Prostate gland (tissue), 2 donors: ENCODE measurements around the gene GRPEL1. TPM values are rescaled to one million over a fixed set of nuclear protein-coding genes. Genes with fewer than 3 reads are reported as not detected.

Experiments used
- DNase-seq: peaks from one replicate; pipeline ENCODE4 v3.0.0-alpha.2; 2019; ENCODE audit warnings: low spot score
- H3K27ac ChIP-seq, 2 donors: fragments of 200-600 bp; sonication (generic); 2 replicates each; pipeline ENCODE4 v1.5.1; 2017 to 2019
- H3K27me3 ChIP-seq: fragments of 200-600 bp; sonication (generic); replicated peaks from 2 replicates; pipeline ENCODE4 v1.5.1; 2019; ENCODE audit not compliant: insufficient read depth
- H3K36me3 ChIP-seq, 2 donors: fragments of 200-600 bp; sonication (generic); 1 replicate in 1 of 2; 2 replicates in 1 of 2; pipeline versions ENCODE4 v1.5.1 to v1.8.1; 2017 to 2019
- H3K4me1 ChIP-seq: fragments of 200-600 bp; sonication (generic); replicated peaks from 2 replicates; pipeline ENCODE4 v1.5.1; 2019
- H3K4me3 ChIP-seq, 2 donors: fragments of 200-600 bp; sonication (generic); 2 replicates each; pipeline ENCODE4 v1.5.1; 2017 to 2019
- H3K9me3 ChIP-seq: fragments of 200-600 bp; sonication (generic); 2 replicates; pipeline ENCODE4 v1.5.1; 2017
- CTCF ChIP-seq, 4 experiments: fragments of 200-600 bp in 2 of 4; fragments of 450-650 bp in 2 of 4; sonication (generic) in 2 of 4; IDR thresholded peaks; 1 replicate in 3 of 4; 2 replicates in 1 of 4; pipeline ENCODE4 v1.5.1; 2016 to 2019; ENCODE audit warnings: antibody characterized with exemption in 4 of 4, mild to moderate bottlenecking in 2 of 4, moderate library complexity in 2 of 4
- POLR2A ChIP-seq: fragments of 450-650 bp; IDR thresholded peaks from one replicate; pipeline ENCODE4 v1.6.1; 2016; ENCODE audit warnings: antibody characterized with exemption, mild to moderate bottlenecking
- POLR2AphosphoS5 ChIP-seq: sonication (generic); formaldehyde crosslinking; IDR thresholded peaks from one replicate; pipeline ENCODE4 v1.6.1; 2017; ENCODE audit warnings: antibody characterized with exemption
- WGBS: methylation state at CpG from one replicate; pipeline ENCODE4 v1.1.5; 2018; 5-methylcytosine and 5-hydroxymethylcytosine counted together
- intact Hi-C: fragments of 100-400 bp; cut with DNase I; formaldehyde crosslinking; loops from one replicate; pipeline ENCODE4 v1.14.2; 2022
- total RNA-seq, 2 donors: library from RNA; depleted of rRNA; stranded (reverse); fragments of >200 nt; gene quantifications; one replicate each; pipeline ENCODE4 v1.1.0, GENCODE V29; 2016

GRPEL1 gene
- total RNA-seq, 2 donors from 2014 or later: 12.8 to 25.6 TPM

- no peak for DNase-seq
- intact Hi-C loops: no loop called here
- no peak for TF ChIP-seq CTCF (IDR thresholded peaks at IDR 0.05)
- no peak for TF ChIP-seq POLR2AphosphoS5
- no peaks in the 10 kb centered on the region for H3K4me1 ChIP-seq
- no peaks in the 10 kb centered on the region for H3K9me3 ChIP-seq
- no peak overlapping the region for H3K4me3 ChIP-seq
- 90% methylated on average over 6 of the region's 6 CpGs for WGBS
- H3K36me3 ChIP-seq: no peaks in the 10 kb centered on the region
- no peak overlapping the region for H3K27ac ChIP-seq
- H3K27me3 ChIP-seq: no peaks in the 10 kb centered on the region
These were observed 51.4 kb downstream of the GRPEL1 start for GRCh38 chr4:7016512-7016911.

- intact Hi-C loops: no loop called here
- no peaks in the 10 kb centered on the region for H3K4me1 ChIP-seq
- H3K27ac ChIP-seq: no peak overlapping the region
- DNase-seq: no peak
- H3K9me3 ChIP-seq: no peaks in the 10 kb centered on the region
- H3K36me3 ChIP-seq: no peaks in the 10 kb centered on the region
- no peaks in the 10 kb centered on the region for H3K27me3 ChIP-seq
- no peak overlapping the region for H3K4me3 ChIP-seq
- no peak for TF ChIP-seq POLR2AphosphoS5
- TF ChIP-seq POLR2A: no peak
- no peak for TF ChIP-seq CTCF (IDR thresholded peaks at IDR 0.05)
- 81% methylated on average over 11 of the region's 11 CpGs for whole genome bisulfite sequencing
These were observed 51.8 kb downstream of the GRPEL1 start for GRCh38 chr4:7016086-7016485.

GRCh38 chr4:7015383-7016035 is 52.4 kb downstream of the GRPEL1 start:
- Histone ChIP-seq H3K4me3 (no peak overlapping the region), H3K27me3 (no peaks in the 10 kb centered on the region), H3K36me3 (no peaks in the 10 kb centered on the region), H3K4me1 (no peaks in the 10 kb centered on the region), H3K27ac (no peak overlapping the region), H3K9me3 (no peaks in the 10 kb centered on the region)
- WGBS: 88% methylated on average over 12 of the region's 12 CpGs
- intact Hi-C loops: no loop called here
- TF ChIP-seq POLR2AphosphoS5: no peak
- TF ChIP-seq CTCF (IDR thresholded peaks at IDR 0.05): no peak
- TF ChIP-seq POLR2A: no peak
- no peak for DNase-seq

GRCh38 chr4:7014815-7015214 is 53.0 kb downstream of the GRPEL1 start:
- H3K4me1 ChIP-seq: no peaks in the 10 kb centered on the region
- no peaks in the 10 kb centered on the region for H3K36me3 ChIP-seq
- 98% methylated on average over 12 of the region's 12 CpGs for WGBS
- TF ChIP-seq POLR2AphosphoS5: no peak
- H3K27me3 ChIP-seq: no peaks in the 10 kb centered on the region
- H3K9me3 ChIP-seq: no peaks in the 10 kb centered on the region
- H3K27ac ChIP-seq: no peak overlapping the region
- DNase-seq: no peak
- intact Hi-C loops: no loop called here
- H3K4me3 ChIP-seq: no peak overlapping the region

- H3K36me3 ChIP-seq: no peaks in the 10 kb centered on the region
- intact Hi-C loops: no loop called here
- DNase-seq: no peak
- TF ChIP-seq POLR2A (no peak), POLR2AphosphoS5 (no peak), CTCF (IDR thresholded peaks at IDR 0.05) (no peak)
- WGBS: 95% methylated on average over 11 of the region's 11 CpGs
- H3K4me1 ChIP-seq: no peaks in the 10 kb centered on the region
- H3K27ac ChIP-seq: no peak overlapping the region
- H3K27me3 ChIP-seq: no peaks in the 10 kb centered on the region
- no peak overlapping the region for H3K4me3 ChIP-seq
- no peaks in the 10 kb centered on the region for H3K9me3 ChIP-seq
These were observed 54.7 kb downstream of the GRPEL1 start for GRCh38 chr4:7013175-7013574.
